Measurements from ENCODE around the gene WDR64. TPM values are rescaled to one million over a fixed set of nuclear protein-coding genes. Genes with fewer than 3 reads are reported as not detected.
"Not testable (repeated sequence)": the region's sequence is repeated elsewhere in the genome, so short reads cannot be mapped to it uniquely, and the experiment has no call there.

The WDR64 gene
- total RNA-seq, 1 donor from 2014 or later: not detected

GRCh38 chr1:241701483-241702295 lies 49.6 kb downstream of the WDR64 start:
- DNase-seq: peak; percentile 40

GRCh38 chr1:241702442-241703373 lies 50.6 kb downstream of the WDR64 start:
- no peak for DNase-seq

GRCh38 chr1:241703739-241704138 lies 51.7 kb downstream of the WDR64 start:
- DNase-seq: not testable (repeated sequence)

DNA sequence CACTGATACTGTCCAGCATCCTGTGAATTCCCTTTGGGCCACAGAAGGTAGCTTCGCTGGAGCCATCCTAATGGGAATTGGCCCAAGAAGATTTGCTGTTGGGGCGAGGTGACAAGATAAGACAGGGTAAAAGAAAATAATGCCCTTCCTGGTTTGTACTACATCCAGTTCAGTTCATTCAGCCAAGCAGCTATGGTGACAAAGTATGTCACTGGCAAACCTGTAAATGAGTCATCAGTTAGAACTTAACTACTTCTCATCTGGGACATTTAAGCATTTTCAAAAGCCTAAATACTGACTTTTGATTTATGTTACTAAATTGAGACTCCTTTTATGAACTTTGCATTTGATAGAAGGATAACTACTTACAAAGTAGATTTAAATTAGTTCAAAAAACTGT lies 54.2 kb downstream of the WDR64 start:
- DNase-seq: no peak

DNA sequence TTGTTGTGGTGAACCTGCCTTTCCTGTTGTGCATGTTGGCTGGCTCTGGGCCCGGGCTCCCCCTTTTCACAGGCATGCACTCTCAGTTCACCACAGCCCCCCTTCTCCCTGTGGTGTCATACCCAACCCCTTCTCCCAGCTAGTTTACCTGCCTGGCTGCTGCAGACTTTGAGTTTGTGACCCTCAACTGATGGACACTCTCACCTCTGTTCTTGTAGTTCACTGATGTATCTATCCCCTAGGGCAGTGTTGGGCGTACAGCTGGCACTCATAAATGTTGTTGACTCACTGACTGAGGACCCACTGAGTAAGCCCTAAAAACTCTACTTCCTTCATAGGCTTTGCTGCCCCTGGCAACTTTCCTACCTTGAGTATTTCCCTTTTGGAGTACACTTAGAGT lies 54.9 kb downstream of the WDR64 start:
- no peak for DNase-seq

- DNase-seq: no peak
These were observed 55.4 kb downstream of the WDR64 start for GRCh38 chr1:241707442-241707841.

GRCh38 chr1:241711326-241711725 lies 59.2 kb downstream of the WDR64 start:
- DNase-seq: no peak

DNA sequence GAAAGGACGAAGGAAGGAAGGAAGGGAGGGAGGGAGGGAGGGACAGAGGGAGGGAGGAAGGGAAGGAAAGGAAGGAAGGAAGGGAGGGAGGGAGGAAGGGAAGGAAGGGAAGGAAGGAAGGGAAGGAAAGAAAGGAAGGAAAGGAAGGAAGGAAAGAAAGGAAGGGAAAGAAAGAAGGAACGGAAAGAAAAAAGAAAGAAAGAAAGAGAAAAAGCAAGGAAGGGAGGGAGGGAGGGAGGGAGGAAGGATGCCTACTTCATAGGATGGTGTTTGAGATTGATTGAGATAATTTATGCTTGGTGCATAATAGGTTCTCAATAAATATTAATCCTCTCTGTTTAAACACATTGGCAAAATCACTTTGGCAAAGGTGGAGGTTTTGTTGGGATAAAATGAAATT lies 61.2 kb downstream of the WDR64 start:
- DNase-seq: no peak

DNA sequence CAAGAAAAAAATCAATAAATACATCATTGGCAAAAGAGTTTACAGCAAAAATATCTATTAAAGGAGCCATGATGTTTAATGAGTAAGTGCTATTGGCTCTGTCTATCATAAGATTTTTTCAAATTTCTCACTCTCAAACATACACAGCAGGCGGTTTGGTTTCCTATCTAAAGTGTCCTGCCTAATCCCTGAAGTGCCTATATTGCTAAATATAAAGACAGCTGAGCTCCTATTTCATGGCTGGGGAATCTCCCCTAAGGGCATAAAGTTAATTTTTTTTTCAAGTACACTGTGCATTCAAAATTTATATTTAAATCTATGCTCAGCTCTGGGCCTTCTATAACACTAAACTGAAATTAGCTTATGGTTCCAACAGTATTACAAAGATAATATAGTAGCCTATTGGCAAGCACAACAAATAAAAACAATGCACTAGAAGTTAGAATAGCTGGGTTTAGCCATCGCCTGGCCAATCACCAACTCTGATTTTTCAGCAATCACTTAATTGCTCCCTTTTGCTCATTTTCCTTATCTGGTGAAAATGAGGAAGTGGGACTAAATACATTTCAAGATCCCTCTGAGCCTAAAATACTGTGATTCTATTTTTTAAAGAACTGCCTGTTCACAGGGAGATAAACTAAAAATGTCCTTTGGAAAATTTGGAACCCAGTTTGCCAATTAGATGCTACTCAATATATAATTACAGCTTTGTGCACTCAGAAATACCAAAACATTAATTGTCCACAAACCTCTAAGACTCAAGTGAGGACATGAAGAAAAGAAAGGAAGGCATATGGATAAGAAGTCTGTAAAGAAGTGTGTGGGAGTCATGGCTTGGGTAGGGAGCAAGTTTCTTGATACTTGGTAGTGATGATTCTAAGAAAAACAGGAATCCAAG lies 62.5 kb downstream of the WDR64 start:
- DNase-seq: no peak

DNA sequence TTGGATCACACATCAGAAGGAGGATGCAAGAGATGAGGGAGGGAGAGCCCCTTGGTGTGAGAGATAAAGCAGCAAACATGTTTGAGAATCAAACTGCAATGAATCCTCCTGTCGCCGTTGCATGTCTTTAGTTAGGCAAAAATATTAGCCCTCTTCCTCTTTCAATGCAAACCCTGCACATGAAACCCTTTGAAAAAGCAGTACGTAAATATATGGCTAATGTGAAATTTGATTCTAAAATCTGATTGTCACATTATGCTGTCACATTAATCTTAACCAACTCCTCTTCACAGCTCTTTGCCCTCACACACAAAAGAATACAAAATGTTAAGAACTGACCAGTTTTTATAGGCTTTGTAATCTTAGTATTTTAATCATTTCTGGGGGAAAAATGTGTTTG lies 63.4 kb downstream of the WDR64 start:
- DNase-seq: no peak

DNA sequence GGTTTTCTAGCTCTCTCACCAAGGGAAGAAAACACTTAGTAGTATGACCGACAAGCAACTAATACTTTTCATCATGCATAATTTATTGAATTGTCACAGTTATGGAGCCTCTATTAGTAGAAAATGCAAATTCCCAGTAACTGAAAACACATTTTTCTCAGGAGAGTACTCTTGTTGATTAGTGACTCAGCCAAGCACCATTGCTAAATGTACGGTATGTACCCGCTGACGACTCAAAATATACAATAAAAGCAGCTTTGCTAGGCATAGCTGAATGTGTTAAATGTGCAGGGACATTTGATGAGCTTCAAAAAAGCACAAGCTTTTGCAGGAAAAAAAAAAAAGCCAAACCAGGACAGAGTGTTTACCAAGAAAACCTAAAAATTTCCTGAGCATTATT lies 63.9 kb downstream of the WDR64 start:
- DNase-seq: no peak

GRCh38 chr1:241716915-241717656 lies 65.0 kb downstream of the WDR64 start:
- no peak for DNase-seq

- no peak for DNase-seq
These were observed 65.9 kb downstream of the WDR64 start for GRCh38 chr1:241717975-241718374.

DNA sequence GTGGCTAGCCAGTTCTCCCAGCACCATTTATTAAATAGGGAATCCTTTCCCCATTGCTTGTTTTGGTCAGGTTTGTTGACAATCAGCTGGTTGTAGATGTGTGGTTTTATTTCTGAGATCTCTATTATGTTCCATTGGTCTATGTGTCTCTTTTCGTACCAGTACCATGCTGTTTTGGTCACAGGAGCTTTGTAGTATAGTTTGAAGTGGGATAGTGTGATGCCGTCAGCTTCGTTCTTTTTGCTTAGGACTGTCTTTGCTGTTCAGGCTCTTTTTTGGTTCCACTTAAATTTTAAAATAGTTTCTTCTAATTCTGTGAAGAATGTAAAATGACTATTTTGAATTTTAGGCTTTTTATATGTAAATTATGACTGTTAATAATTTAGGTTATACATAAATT lies 68.9 kb downstream of the WDR64 start:
- DNase-seq: no peak

GRCh38 chr1:241722947-241723346 lies 70.9 kb downstream of the WDR64 start:
- DNase-seq: no peak

GRCh38 chr1:241724741-241725356 lies 72.8 kb downstream of the WDR64 start:
- DNase-seq: no peak

DNA sequence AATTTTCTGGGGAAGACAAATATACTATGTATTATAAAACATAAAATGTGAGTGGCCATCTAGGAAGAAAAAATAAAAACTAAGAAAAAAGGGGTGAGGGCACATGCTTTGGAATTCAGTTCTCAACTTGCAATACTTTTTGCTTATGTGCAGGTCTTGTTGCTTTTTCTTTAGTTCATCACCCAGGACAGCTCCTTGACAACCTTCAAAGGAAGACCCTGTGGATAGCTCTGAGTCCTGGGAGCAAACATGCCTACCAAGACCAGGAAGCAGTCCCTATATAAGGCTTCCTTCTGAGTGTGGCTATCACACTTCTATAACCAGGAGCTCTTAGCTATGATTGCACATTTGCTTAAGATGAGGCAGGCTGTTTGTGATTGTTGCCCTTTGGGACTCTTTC lies 78.0 kb downstream of the WDR64 start:
- no peak for DNase-seq

- DNase-seq: no peak
These were observed 81.8 kb downstream of the WDR64 start for GRCh38 chr1:241733899-241734298.

DNA sequence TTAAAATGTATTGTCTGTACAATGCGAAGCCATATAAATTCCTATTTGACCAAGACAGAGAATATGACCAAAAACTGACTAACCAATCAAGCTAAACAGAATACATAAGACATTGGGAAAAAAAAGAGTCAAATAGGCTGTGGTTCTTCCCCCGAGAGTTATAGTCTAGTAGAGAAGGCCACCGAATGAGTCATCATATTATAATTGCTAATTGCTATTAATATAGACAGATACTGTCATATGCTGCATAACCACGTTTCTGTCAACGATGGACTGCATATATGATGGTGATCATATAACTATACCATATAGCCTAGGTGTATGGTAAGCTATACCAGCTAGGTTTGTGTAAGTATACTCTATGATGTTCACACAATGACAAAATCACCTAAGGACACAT lies 82.5 kb downstream of the WDR64 start:
- DNase-seq: no peak

DNA sequence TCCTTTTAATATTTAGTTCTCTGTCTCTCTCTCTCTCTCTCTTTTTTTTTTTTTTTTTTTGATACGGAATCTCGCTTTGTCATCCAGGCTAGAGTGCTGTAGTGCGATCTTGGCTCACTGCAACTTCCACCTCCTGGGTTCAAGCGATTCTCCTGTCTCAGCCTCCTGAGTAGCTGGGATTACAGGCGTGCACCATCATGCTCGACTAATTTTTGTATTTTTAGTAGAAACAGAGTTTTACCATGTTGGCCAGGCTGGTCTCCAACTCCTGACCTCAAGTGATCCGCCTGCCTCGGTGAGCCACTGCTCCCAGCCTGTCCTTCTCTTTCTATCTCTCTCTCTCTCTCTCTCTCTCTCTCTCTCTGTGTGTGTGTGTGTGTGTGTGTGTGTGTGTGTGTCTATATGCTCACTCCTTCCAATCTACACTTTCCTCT lies 83.4 kb downstream of the WDR64 start:
- DNase-seq: not testable (repeated sequence)

DNA sequence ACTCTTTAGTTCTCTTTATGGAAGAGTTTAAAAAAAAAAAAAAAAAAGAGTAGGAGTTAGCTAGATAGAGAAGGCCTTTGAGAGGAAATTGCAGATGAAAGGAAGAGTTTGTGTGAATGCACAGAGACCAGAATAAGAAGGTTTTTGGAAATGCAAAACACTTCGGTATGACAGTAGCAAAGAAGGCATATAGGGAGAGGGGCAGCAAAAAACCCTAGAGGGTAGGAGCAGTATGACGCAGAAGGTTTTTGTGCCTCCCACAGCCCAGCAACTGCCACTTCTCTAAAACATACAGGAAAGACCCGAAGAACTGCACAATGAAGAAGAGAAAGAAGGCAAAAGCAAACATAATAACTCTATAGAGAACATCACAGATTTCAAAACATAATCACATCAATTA lies 84.3 kb downstream of the WDR64 start:
- no peak for DNase-seq

Measured in skin of body (tissue), 2 donors.